ENCODE data around the gene KRTAP19-3. TPM values are rescaled to one million over a fixed set of nuclear protein-coding genes. Genes with fewer than 3 reads are reported as not detected.
"Not testable (repeated sequence)": the region's sequence is repeated elsewhere in the genome, so short reads cannot be mapped to it uniquely, and the experiment has no call there.

The KRTAP19-3 gene
- not detected for polyA plus RNA-seq (ENCODE audit: insufficient read length in 4 of 4)

DNA sequence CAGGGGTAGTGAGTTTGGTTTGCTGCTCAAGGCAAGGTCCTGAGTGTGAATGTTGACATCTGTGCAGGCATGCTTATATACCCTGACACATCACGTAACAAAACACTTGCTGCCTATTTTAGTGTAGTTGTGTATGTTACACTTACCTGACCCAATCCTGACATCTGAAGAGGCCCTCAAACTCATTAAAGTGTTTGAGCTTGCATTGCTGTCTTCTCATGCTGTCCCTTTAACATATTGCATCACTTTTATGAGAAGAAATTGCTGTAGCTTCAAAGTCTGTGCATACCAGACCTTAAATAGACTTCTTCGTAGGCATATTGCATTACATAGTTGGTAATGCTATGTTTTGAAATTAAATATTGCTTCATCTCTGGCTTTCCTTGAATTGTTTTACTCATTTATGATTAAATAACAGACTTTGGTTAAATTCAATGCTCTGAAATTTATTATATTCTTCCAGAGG is at the start of gene KRTAP19-3:
Gene KRTAP19-3, minus strand, starts transcription at position 51 of the 466 bp plus-strand sequence. CDS start 56 bp downstream, outside the sequence.
- no peak for DNase-seq (ENCODE audit: low read depth in 4 of 4, low spot score in 3 of 4)

DNA sequence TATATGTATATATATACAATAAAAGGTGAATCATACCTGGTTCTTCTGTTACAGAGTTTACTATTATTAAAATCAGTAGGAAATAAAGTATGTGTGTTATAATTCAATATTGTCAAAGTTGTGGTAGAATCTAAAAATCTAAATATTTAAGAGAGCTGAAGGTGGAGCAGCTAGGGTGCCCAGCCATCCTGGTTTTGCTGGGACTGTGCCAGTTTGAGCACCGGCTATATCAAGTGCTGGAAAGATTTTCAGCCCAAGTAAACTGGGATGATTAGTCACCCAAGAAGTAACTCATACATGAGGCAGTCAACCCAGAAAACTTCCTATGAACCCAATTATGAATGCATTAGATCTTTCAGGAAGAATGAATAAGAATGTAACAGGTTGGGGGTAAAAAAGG is 27.1 kb upstream of the KRTAP19-3 start:
- DNase-seq (ENCODE audit: low read depth in 4 of 4, low spot score in 3 of 4): no peak

DNA sequence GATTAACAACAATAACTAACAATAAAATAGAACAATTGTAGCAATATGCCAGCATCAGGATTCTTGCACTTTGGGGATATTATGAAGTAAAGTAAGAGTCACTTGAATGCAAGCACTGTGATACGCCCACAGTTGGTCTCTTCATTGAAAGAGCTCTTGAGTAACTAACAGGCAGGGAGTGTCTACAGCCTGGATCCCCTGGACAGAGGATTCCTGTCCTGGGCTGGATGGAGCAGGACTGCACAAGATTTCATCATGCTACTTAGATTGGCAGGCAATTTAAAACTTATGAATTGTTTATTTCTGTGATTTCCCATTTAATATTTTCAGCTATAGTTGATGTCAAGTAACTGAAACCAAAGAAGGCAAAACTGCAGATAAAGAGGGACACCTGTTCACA is 23.9 kb upstream of the KRTAP19-3 start:
- DNase-seq (ENCODE audit: low read depth in 4 of 4, low spot score in 3 of 4): no peak

DNA sequence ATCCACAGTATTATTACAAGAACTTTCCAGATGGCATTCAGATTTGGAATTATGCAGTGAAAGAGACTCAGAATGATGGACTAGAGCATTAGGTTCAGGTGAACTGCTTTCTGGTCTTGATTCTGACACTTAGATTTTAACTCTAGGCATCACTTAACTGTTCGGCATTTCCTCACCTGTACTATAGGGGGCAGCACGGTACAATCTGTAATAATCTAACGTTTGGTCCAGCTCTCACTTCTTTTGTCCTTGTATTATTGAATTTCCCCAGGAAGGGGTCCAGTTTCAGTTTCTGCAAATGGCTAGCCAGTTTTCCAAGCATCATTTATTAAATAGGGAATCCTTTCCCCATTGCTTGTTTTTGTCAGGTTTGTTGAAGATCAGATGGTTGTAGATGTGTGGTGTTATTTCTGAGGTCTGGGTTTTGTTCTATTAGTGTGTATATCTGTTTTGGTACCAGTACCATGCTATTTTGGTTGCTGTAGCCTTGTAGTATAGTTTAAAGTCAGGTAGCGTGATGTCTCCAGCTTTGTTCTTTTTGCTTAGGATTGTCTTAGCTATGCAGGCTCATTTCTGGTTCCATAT is 13.9 kb upstream of the KRTAP19-3 start:
- not testable (repeated sequence) for DNase-seq (ENCODE audit: low read depth in 4 of 4, low spot score in 3 of 4)

DNA sequence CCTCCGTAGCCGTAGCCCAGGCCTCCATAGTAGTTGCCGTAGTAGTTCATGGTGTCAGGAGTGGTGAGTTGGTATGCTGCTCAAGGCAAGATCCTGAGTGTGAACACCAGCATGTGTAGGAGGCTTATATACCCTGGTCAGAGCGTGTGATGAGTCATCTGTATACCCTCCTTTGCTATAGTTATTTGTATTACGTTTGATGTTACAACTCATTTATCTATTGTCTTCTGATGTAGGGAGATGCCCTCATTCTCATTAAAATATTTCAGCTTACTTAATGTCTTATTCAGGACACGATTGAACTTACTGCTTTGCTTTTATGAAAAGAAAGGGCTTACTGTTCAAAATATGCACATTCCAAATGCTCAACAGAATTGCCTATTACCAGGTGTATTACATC is 10.2 kb upstream of the KRTAP19-3 start, which contains the start of gene KRTAP19-5:
Gene KRTAP19-5, minus strand, starts transcription at position 101 of the 400 bp plus-strand sequence. Its CDS starts 51 bp downstream, at position 50.
- DNase-seq (ENCODE audit: low read depth in 4 of 4, low spot score in 3 of 4): no peak

DNA sequence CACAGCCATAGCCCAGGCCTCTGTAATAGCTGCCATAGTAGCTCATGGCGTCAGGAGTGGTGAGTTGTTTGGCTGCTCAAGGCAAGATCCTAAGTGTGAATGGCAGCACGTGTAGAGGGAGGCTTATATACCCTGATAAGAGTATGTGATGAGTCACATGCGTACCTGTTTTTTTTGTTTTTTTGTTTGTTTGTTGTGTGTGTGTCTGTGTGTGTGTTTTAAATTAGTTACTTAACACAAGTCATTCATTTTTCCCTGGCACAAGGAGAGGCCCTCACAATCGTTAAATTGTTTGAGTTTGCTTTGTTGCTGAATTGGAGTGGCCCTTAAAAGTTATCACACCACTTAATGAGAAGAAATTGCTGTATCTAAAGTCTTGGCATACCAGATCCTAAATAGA is 5.3 kb upstream of the KRTAP19-3 start, which contains the start of gene KRTAP19-4:
Gene KRTAP19-4, minus strand, starts transcription at position 101 of the 400 bp plus-strand sequence. Its CDS starts 55 bp downstream, at position 46.
- DNase-seq (ENCODE audit: low read depth in 4 of 4, low spot score in 3 of 4): no peak

DNA sequence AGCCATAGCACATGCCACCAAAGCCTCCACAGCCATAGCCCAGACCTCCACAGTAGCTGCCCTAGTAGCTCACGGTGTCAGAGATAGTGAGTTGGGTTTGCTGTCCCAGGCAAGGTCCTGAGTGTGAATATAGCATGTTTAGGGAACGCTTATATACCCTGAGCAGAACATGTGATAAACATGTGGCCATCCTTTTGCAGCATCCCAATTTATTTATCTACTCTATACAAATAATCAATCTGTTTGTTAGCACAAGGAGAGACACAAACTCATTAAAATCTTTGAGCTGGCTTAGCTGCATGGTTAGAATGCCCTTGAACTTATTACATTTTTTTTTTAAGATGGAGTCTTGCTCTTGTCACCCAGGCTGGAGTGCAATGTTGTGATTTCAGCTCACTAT is 4.5 kb downstream of the KRTAP19-3 start, which contains the start of gene KRTAP19-2:
Gene KRTAP19-2, minus strand, starts transcription at position 101 of the 400 bp plus-strand sequence. Its CDS starts 88 bp downstream, at position 13.
- no peak for DNase-seq (ENCODE audit: low read depth in 4 of 4, low spot score in 3 of 4)

DNA sequence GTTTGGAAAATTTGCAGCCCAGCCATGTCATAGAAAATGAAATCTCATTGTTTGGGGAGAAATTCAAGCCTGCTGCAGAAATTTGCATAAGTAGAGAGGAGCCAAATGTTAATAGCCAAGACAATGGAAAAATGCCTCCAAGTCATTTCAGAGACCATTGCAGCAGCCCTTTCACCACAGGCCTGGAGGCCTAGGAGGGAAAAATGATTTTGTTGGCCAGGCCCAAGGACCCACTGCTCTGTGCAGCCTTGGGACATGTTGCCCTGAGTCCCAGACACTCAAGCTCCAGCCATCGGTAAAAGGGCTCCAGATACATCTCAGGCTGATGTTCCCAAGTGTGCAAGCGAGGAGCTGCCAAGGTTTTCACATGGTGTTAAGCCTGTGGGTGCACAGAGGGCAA is 5.6 kb downstream of the KRTAP19-3 start:
- DNase-seq (ENCODE audit: low read depth in 4 of 4, low spot score in 3 of 4): no peak

DNA sequence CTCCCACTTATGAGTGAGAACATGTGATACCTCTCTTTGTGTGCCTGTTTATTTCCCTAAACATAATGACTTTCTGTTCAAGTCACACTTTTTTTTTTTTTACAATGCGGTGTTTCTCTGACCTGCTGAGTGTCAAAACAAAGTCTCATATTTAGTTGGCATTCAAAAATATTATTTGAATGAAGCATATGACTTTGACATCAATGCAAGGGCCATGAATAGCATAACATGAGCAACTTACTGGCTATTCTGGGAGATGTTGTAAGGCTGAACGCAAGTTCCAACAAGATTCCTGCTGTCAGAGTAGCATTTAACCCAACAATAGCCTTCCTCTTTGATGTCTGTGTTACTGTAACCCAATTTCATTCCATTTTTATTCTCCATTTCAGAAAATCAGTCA is 9.7 kb downstream of the KRTAP19-3 start:
- DNase-seq (ENCODE audit: low read depth in 4 of 4, low spot score in 3 of 4): no peak

DNA sequence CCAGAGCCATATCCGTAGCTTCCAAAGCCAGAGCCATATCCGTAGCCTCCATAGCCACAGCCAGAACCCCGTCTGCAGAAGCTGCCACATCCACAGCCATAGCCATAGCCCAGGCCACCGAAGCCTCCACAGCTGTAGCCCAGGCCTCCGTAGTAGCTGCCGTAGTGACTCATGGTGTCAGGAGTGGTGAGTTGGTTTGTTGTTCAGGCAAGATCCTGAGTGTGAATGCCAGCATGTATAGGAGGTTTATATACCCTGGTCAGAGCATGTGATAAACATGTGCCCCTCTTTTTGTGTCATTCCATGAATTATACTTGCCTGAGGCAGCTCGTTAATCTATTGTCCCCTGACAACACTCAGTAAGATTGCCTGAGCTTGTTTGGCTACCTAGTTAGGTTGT is 11.7 kb downstream of the KRTAP19-3 start, which contains the start of gene KRTAP19-1:
Gene KRTAP19-1, minus strand, starts transcription at position 223 of the 400 bp plus-strand sequence. Its CDS starts 50 bp downstream, at position 173.
- DNase-seq (ENCODE audit: low read depth in 4 of 4, low spot score in 3 of 4): no peak

DNA sequence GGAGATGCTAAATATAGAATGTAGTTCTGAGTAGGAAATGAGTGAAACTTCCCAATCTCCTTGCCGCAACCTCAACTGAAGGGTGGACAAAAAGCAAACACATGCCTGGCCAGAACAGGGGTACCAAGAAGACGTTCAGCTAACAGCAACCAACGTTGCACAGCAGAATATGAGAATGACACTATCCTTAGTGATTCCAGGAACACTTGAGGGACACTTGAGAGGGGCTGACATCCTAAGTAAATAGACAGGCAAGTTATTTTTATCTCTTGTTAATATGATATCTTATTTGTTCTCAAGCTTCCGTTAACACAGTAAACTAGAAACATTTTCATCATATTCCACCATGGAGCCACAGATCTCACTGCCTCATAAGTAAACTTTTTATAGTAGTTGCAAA is 12.6 kb downstream of the KRTAP19-3 start:
- no peak for DNase-seq (ENCODE audit: low read depth in 4 of 4, low spot score in 3 of 4)

DNA sequence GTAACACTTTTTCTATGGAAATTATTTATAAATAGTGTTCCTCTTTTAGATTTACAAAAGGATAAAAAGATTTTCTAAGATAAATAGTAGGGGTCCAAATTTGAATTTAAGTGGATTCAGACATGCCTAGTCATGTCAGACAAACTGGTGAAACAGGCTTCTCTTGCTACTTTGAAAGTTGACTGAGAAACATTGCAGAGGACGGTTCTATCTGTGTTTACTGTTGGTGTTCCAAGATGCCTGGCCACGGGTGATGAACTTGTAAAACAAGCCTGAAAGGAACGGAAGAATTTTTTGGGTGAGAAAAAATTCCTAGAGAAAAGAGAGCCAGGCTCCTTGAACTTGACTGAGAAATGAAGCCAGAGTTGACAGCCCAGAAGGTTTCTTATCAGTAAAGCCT is 13.8 kb downstream of the KRTAP19-3 start:
- DNase-seq (ENCODE audit: low read depth in 4 of 4, low spot score in 3 of 4): no peak

DNA sequence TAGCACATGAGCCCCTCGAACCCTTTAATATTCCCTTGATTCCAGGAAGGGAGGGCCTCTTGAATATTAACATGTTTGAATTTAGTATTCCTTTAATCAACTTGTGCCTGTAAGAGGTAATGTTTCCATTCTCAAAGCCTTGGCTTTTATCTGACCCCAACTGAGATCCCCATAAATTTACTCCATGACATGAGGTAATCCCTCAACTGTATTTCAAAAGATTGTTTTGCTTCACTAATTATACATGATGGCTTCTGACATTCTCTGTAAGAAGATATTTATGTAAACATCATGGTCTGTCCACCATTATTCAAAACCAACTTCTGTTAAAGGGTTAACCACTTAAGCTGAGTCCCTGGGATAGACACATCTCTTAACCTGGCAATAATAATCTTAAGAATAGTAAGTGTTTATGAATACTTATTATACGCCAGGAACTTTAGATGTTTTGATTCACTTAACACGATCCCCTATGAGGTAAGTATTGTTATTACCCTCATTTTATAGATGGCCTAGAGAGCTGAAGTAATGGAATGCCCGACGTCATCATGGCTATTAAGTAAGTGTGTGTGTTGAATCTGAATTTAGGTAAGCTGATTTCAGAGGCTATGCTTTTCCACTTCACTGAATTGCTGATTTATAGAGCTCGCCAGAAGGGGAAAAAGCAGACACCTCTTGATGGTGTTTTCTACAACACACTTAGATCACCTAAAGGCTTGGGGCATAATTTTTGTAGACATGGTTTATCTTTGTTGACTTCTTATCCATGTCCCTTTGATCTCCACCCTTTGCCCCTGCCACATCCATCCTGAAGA is 22.7 kb downstream of the KRTAP19-3 start:
- DNase-seq (ENCODE audit: low read depth in 4 of 4, low spot score in 3 of 4): peak in 2 of 4 donors; percentile 18 to 30

DNA sequence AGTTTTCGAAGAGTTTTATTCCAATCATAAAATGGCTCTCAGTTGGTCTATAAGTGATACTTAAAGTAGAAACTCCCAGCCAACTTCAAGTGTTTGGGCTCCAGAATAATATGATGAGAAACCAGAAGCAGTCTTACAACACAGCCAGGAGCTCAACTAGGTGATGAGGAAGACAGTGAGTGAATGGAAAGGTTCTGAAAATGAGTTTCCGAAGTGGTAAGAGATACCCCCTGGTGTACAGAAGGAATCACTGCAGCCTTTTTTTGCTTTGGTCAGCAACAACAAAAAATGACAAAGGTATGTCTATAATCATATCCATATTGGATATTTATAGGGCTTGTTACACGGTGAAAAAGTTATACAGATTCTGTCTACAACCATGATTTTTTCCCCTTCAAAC is 28.1 kb downstream of the KRTAP19-3 start:
- DNase-seq (ENCODE audit: low read depth in 4 of 4, low spot score in 3 of 4): no peak

DNA sequence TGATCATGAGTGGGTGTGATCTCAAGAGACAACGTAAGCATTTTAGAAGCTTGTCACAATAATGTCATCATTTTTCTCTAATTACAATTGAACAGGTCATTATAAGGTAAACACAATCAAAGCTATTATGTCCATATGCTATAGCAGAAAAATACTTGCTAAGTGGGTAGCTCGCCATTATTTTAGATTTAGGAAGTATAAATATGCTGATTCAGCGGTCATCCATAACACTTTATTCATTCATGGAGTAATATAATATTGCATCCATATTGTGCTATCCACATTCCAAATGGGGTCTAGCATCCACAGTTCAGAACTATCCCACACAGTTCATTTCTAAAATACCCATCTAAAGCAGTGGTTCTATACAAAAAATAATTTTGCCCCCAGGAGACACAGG is 43.3 kb downstream of the KRTAP19-3 start:
- no peak for DNase-seq (ENCODE audit: low read depth in 4 of 4, low spot score in 3 of 4)

DNA sequence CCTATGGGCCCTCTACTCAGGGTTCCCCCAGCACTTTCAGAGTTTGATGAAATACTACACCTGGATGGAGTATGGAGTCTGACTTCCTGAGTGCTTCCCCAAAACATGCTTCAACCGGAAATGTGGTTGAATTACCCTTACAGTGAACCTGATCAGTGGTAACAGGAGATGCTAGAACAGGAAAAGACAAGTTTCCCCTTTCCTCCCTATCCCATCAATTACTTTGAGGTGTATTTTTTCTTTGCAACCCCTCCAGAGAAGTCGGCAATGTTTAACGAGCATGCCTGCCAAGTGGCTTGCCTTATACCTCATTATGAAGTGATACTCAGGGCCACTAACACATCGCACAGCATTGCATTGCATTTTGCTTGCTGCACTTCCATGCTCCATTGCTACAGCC is 44.8 kb downstream of the KRTAP19-3 start:
- DNase-seq (ENCODE audit: low read depth in 4 of 4, low spot score in 3 of 4): peak in 1 of 4 donors; percentile 8

DNA sequence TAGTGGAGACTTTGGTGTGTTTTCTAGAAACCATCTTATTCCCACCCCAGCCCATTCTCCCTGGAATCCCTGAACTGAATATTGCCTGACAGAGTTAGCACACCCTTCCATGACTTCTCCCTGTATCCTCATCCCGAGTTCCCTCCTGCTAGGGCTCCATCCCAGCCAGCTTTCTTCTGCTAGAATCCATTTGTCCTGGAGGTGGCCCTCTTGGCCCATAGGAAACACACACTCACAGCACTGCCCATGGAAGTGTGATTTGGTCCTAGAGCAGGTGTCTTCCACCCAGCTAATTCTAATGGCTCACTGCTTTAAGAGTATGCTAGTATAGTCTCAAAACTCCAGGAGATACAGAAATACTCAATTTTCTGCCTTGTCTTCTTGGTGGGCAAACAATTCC is 47.6 kb downstream of the KRTAP19-3 start:
- no peak for DNase-seq (ENCODE audit: low read depth in 4 of 4, low spot score in 3 of 4)

DNA sequence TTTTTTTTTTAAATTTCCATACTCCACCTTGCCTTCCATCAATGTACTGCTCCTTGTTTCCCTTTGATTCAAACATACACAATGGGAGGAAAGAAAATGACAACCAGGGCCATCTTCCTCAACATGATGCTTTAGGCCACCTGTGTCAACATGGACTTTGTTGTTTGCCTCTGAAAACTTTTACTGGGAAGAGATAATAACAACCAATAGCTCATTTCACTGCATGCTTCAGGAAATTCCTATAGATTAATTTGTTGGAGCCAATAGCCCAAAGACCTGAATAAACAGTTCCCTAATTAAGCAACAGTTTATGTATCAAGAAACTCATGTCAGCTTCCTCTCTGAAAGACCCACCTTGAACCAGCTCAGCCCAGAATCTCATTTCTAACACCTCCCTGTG is 48.6 kb downstream of the KRTAP19-3 start:
- no peak for DNase-seq (ENCODE audit: low read depth in 4 of 4, low spot score in 3 of 4)

All from right renal pelvis (tissue), 4 donors.